DMS 273 treated with DMSO at 0.1 percent for 48 hours (cell line): ENCODE data around the gene SFT2D1.

Experiments used
- DNase-seq: peaks from one replicate; lab custom pipeline; 2025; lab: John Stamatoyannopoulos, UW

Gene SFT2D1

DNA sequence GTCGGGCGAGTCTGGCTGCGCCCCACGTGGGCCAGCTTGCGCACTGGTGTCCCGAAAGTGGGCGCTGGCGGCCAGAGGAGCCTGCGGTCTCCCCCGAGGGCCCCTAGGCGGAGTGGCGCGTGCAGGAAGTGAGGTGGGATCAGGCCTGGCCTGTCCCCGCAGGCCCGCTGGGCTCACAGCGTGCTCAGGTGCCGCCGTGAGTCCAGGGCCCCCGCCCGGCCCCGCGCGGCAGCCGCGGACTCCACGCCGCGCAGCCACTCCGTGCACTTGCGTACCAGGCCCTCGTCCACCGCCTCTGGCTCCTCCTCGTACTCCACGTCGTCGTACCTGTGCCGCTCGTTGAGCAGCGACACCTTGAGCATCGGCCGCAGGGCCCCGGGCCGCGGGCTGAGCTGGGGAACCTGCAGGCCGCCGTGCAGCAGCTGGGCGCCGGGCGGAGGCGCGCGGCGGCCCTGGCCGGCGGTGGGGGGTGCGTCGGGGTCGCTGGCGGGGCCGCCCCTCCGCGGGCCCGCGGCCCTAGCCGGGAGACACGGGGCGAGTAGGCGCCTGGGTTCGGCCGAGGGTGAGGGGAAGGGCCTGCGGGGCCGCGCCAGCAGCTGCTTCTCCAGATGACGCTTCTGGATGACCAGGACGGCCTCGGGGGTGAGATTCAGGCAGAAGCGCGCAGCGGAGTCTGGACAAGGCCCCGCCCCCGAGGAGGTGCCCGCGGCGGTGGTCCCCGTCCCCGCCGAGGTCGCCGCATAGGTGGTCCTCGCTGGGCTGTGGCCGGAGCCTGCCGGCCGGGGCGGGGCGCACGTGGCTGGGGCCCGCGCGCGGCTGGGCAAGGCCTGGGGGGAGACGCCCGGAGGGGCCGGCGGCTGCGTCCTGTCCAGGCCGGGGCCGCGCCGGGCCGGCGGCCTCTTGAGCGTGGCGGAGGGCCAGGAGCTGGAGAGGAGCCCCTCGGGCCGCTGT is 35.0 kb downstream of the SFT2D1 start:
- DNase-seq = no peak

GRCh38 chr6:166306378-166307081 is 35.8 kb downstream of the SFT2D1 start:
- DNase-seq = no peak

GRCh38 chr6:166305562-166306117 is 36.7 kb downstream of the SFT2D1 start:
- no peak for DNase-seq

DNA sequence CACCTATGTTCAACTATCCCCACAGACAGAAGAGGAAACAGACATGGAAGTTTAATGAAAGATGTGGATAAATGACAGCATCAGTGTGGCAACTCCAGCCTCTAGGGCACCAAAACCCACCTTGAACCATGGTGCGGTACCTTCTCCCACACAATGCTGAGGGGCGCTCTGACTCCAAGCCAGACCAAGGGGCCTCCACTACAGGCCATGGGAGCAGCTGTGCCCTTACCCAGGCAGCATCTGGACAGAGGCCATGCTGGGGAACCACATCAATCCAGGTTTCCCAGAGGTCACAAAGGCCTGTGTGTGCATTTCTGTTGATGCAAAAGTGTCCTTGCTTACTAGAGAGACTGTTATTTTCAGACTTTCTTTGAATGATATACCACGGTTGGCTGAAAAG is 38.2 kb downstream of the SFT2D1 start:
- no peak for DNase-seq

- no peak for DNase-seq
Observed at GRCh38 chr6:166301611-166302529, 40.5 kb downstream of the SFT2D1 start.

- no peak for DNase-seq
Observed at GRCh38 chr6:166300357-166300987, 41.9 kb downstream of the SFT2D1 start.

DNA sequence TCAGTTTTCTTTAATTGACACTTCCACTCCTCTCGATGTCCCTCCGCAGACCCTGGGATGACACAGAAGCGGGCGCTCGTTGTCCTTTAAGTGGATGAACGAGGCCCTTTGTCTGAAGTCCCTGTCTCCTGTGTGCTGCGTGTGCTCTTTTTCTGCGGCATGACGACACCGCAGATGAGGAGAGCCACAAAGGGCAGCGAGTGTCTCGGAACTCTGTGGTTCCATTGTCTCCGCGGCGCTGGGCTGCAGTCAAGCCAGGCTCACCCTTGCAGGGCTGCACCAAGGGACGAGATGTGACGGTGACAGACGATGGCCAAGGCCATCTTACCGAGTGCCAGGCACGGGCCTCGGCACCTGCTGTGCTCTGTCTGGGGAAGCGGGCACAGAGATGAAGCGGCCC is 44.7 kb downstream of the SFT2D1 start:
- no peak for DNase-seq

- no peak for DNase-seq
Observed at GRCh38 chr6:166296035-166296883, 46.1 kb downstream of the SFT2D1 start.

DNA sequence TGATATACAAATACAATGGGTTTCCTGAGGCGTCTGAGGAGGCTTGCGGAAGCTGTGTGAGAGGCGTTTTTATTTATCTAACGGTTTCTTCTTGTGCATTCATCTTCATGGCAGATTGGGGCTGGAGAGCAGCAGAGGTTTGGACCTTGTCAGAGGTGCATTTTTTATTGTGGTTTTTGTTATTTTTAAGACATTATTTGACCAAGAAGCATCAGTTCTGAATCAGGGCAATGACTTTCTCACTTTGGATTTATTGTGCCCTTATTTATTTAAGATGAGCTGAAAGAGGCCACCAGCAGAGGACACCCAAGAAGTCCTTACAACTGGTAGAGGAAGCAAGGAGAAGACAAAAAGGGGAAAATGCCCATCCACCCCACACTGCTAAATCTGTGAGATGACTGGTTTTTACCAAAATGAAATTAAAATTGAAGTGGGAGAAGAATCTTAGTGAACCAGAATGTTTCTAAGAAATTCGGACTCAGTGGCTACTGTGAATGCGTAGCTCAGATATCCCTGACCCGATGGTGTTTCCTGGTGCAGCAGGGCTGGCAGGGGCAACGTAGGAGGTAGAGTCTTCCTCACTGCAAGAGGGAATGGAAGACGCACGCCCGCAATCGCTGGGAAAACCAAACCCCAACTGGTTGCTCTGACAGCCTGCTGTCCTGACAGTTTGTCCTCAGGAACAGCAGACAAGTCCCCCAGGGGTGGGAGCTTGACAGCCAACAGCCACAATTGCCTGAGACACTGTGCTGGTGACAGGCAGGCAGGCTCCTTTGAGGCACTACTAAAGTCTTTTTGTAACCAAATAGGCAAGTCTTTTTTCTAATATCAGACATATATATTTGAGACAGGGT is 48.4 kb downstream of the SFT2D1 start:
- no peak for DNase-seq

DNA sequence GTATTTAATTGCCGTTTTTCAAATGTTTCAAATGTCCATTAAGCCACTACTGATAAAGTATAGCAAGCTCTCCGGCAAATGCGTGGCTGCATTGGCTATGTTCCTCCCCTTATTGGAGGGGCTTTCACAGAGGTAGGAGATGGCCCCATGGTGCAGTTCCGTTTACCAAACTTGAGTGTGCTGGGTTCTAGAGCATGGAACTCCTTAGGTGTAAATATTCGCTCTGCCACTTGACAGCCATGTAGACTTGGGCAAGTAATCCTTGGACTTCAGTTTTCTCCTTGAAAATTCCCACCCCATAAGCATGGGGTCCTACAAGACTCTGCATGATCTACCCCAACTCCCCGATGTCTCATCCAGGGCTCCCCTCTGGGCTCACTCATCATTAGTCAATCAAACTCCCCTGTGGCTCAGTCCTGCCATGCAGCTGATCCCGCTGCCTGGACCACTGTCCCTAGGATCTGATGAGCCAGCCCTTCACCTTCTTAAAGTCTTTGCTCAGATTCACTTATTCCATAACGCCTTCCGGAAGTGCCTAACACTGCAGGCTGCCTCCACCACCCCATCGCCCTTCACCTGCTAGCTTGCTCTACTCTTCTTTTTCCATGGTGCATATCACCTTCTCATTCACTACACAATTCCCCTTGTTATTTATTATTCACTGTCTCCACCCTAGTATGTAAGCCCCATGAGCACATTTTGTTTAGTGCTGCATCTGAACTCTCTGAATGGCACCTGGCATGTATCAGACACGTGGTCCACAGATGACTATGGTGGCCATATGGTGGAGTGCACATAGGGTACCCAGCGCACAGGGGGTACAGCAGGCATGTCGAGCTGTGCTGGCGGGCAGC is 52.9 kb downstream of the SFT2D1 start:
- DNase-seq = no peak

- no peak for DNase-seq
Observed at GRCh38 chr6:166286839-166287271, 55.5 kb downstream of the SFT2D1 start.

- DNase-seq = no peak
Observed at GRCh38 chr6:166285233-166285632, 57.1 kb downstream of the SFT2D1 start.

DNA sequence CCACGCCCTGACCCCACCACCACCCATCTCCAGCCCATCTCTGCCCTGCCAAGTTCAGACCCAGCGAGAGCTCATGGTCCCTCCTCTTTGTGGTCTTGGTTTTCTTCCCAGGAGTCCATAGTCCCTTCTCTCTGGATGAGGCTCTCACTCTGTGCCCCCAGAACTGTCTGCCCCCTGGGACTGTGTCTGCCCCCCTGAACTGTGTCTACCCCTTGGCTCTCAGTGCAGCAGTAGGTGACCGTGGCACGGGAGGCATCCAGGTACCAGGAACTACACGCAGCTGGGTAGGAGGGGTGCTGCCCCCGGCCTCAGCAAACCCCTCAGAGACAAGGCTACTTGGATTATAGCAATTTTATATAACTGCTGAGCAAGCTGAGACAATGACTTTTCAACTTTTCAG is 57.7 kb downstream of the SFT2D1 start:
- no peak for DNase-seq

GRCh38 chr6:166282394-166283032 is 59.8 kb downstream of the SFT2D1 start:
- no peak for DNase-seq

DNA sequence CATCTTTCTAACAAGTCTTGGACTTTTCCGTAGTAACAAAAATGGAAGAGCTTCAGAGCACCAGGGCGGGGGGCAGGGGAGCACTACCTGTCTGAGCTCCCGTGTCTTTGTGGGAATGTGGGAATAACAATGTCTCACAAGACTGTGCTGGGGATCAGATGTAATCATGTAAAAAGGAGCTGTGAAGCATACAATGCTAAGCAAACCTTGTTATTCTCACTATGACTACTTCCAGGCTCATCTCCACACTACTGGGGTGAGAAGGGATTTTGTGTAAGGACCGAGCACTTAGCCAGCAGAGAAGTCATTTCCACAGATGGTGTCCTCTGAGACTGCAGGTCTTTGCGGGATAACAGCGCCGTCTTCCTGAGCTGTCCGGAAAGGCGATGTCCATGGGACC is 61.2 kb downstream of the SFT2D1 start:
- no peak for DNase-seq

- DNase-seq = no peak
Observed at GRCh38 chr6:166279393-166279679, 63.0 kb downstream of the SFT2D1 start.

DNA sequence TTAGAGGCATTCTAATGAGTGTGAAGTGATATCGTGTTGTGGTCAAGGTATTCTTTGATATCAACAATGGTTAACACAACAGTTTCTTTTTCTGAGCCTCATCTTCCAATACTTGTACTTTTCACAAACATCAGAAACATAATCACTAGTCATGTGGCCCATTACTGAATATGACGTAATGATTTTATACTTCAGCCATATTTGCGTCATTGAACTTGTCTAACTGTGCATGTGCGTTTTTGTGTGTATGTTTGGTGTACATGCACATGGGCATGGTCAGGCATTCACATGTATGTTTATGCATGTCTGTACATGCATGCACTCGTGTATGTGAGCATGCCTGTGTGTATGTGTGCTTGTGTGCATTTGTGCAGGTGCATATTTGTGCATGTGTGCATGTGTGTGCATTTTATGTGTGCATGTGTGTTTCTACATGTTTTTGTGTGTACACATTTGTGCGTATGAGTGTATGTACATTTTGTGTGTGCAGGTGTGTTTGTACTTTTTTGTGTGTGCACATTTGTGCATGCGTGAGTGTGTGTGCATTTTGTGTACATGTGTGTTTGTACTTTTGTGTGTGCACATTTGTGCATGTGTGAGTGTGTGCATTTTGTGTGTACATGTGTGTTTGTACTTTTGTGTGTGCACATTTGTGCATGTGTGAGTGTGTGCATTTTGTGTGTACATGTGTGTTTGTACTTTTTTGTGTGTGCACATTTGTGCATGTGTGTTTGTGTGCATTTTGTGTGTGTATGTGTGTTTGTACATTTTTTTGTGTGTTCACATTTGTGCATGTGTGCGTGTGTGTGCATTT is 63.6 kb downstream of the SFT2D1 start:
- DNase-seq = no peak
